K562 (cell line): ENCODE results near the gene CEBPB. TPM values are rescaled to one million over a fixed set of nuclear protein-coding genes. Genes with fewer than 3 reads are reported as not detected.

Source experiments
- ARID3A ChIP-seq: IDR thresholded peaks from 2 replicates; pipeline ENCODE4 v1.6.1; 2012; ENCODE audit warnings: low read depth, low read length, improper control_type of control experiment, borderline replicate concordance
- CREB3L1 ChIP-seq: fragments of 450-650 bp; IDR thresholded peaks from 2 replicates; pipeline ENCODE4 v1.6.1; 2014; ENCODE audit warnings: low read depth, mild to moderate bottlenecking, moderate library complexity, borderline replicate concordance
- ETV5 ChIP-seq: sonication (generic); formaldehyde crosslinking; IDR thresholded peaks from 2 replicates; pipeline ENCODE4 v1.4.0; 2020; ENCODE audit warnings: low read depth, mild to moderate bottlenecking, missing genetic modification reagents
- GABPB1 ChIP-seq: sonication (generic); formaldehyde crosslinking; IDR thresholded peaks from 2 replicates; pipeline ENCODE4 v1.8.0; 2022; ENCODE audit warnings: mild to moderate bottlenecking, missing genetic modification reagents
- ID3 ChIP-seq, 2 experiments: fragments of 250-450 bp in 1 of 2; fragments of 450-650 bp in 1 of 2; sonication (Bioruptor Pico) in 1 of 2; IDR thresholded peaks; 2 replicates each; pipeline versions ENCODE4 v1.6.1 to v1.8.0; 2016 to 2021; ENCODE audit warnings: mild to moderate bottlenecking in 2 of 2, moderate library complexity in 2 of 2, missing compliant biosample characterization in 1 of 2, missing genetic modification characterization in 1 of 2
- MEIS2 ChIP-seq: fragments of 450-650 bp; IDR thresholded peaks from 2 replicates; pipeline ENCODE4 v1.6.1; 2014; ENCODE audit warnings: mild to moderate bottlenecking; ENCODE audit not compliant: partially characterized antibody
- PRDM10 ChIP-seq: fragments of 450-650 bp; IDR thresholded peaks from 2 replicates; pipeline ENCODE4 v1.6.1; 2018; ENCODE audit not compliant: partially characterized antibody
- ZNF407 ChIP-seq: fragments of 450-650 bp; IDR thresholded peaks from 2 replicates; pipeline ENCODE4 v1.6.1; 2016; ENCODE audit warnings: low read depth
- polyA plus RNA-seq, 8 experiments: library from polyadenylated mRNA; depleted of rRNA in 4 of 8; stranded (reverse) in 5 of 8; unstranded in 3 of 8; fragments of >200 nt; fragmentation: Nextera tagmentation in 2 of 8; fragmentation: Illumina TruSeq in 1 of 8; extraction: Ambion mirVana in 2 of 8; extraction: Trizol in 1 of 8; gene quantifications; 2 replicates each; pipeline versions ENCODE4 v1.2.1 to v1.2.3, GENCODE V29; 2011 to 2014; ENCODE audit warnings: inconsistent platforms in 1 of 8, missing spikeins in 1 of 8
- total RNA-seq, 7 experiments: library from RNA; depleted of rRNA in 6 of 7; stranded (reverse); fragments of >200 nt in 6 of 7; fragmentation: Illumina TruSeq in 2 of 7; extraction: Trizol in 2 of 7; gene quantifications; 2 replicates each; pipeline versions ENCODE4 v1.2.1 to v1.2.3, GENCODE V29; 2011 to 2021; ENCODE audit warnings: low replicate concordance in 1 of 7

Gene CEBPB
- total and polyA plus RNA-seq, 9 of the 15 experiments (the other 6 are each of a cell fraction or from before 2014, with no cell fraction given): 1.2 to 72.6 (median 7.8) TPM

- TF ChIP-seq ZNF407: no peak
- TF ChIP-seq ARID3A: peak; percentile 62; the same call in 1 of the 2 replicates
- peak; percentile 96 for TF ChIP-seq CREB3L1
- TF ChIP-seq ETV5 (CRISPR knock-in tag): 0 out of 2 replicates have a peak, but pooled peaks have one; percentile 38
- TF ChIP-seq GABPB1 (CRISPR knock-in tag): peak; percentile 18; the same call in 1 of the 2 replicates
- no peak for TF ChIP-seq ID3 (CRISPR knock-in tag; IDR thresholded peaks at IDR 0.05)
- peak; percentile 74 for TF ChIP-seq ID3 (tag; IDR thresholded peaks at IDR 0.05)
- TF ChIP-seq MEIS2: peak; percentile 59
- TF ChIP-seq PRDM10: peak; percentile 75
Measured at GRCh38 chr20:50165684-50166554, 24.7 kb upstream of the CEBPB start (continued).
